GM19025 (cell line): ENCODE results near the gene C1S.
A peak's percentile ranks its signal among the peaks of the same experiment; 100 is the strongest.
"Not testable (repeated sequence)": the region's sequence is repeated elsewhere in the genome, so short reads cannot be mapped to it uniquely, and the experiment has no call there.

Experiments
- ATAC-seq: cut with Tn5 transposase; IDR thresholded peaks from one replicate; pipeline ENCODE4 v1.9.1; 2021; ENCODE audit warnings: mild to moderate bottlenecking, low read depth, moderate library complexity; ENCODE audit not compliant: unreplicated experiment

Gene C1S

DNA sequence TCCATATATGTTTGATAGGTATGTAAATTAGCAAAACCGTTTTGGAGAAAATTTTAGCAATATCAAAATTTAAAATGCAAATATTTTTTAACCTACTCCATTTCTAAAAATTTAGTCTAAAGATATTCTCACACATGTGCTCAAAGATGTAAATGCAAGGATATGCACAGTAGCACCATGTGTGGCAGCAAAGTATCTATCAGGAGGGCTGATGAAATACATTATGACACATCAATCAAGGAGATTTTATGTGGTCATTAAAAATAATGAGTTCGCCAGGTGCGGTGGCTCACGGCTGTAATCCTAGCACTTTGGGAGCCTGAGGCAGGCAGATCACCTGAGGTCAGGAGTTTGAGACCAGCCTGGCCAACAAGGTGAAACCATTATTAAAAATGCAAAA, 39.7 kb downstream of the C1S start:
- no peak for ATAC-seq

DNA sequence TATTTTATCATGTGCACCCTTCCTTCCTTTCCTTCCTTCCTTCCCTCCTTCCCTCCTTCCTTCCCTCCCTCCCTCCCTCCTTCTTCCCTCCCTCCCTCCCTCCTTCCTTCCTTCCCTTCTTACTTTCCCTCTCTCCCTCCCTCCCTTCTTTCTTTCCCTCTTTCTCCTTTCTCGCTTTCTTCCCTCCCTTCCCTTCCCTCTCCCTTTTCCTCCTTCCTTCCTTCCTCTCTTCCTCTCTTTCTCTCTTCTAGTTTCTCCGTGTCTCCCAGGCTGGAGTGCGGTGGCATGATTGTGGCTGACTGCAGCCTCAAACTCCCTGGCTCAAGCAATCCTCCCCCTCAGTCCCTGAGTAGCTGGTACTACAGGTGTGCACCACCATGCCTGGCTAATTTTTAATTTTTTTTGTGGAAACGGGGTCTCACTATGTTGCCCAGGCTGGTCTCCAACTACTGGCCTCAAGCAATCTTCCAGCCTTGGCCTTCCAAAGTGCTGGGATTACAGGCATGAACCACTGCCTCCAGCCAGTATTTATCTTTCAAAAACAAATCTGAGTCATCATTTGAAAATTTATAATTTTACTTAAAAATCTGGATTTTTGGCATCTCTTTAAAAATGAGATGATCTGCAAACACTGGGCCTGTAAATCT, 40.7 kb downstream of the C1S start:
- no peak for ATAC-seq

DNA sequence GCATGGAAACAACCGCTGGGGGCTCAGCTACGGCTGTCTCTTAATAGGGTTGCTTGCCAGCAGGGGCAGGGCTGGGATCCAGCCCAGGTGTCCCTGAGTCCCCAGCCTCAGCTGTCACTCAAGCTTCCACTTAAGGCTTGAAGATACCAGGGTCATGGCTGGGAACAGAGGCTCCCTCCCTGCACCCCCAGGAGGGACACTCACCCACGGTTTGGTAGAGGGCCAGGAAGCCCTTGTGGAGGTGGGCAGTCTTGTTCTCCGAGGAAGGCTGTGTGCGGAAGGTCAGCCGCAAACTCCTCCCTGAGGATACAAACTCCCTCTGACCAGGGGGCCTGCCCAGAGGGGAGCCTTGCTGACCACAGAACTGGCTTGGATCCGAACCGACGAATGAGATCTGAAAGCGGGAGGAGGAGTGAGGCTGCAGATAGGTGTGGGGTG, 41.2 kb downstream of the C1S start:
- no peak for ATAC-seq

DNA sequence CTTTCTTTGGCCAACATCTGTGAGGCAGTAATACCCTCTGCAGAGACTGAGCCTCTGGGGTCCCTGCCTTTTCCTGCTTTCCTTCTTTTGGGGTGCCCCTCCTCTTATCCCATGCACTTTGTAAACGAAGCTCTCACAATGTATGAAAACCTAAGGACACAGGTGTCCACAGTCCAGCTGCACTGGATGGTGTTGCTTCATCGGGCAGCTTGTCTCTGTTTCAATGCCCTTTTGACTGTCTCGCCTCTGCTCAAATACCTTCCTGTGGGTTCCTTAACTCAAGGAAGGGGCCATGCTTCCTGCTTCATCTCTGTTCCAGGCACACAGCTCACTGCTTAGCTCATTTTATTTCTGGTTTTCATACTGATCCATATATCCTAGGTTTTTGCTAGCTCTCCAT, 42.1 kb downstream of the C1S start:
- no peak for ATAC-seq

DNA sequence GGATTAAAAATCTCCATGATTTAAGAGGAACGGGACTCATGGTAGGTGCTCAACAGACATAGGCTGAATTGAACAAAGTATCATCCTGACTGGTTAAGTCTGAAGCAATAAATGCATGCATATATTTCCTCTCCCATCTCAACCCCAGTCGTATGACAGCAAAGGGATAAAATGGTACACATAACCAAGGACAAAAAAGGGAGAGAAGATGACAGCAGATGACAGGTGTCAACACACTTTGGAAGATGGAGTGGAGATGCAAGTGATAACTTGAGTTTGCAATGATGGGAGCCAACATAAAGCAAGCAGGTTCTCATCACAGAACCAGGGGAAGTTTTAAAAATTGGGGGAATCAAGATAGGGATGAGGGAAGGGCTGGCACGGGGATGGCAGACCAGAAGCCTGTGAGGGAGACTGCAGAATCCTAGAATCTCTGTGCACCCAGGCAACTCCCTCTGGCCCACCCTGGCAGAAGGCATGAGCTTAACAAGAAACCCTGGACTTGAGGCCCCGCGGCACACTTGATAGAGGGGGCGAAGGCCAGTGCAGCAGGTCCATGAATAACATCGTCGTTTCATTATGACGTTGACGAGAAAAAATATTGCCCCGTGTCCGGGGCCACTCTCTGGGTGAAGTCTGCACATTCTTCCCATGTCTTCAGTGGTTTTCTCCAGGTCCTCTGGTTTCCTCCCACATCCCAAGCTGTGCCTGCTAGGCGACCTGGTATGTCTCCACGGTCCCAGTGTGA, 43.5 kb downstream of the C1S start:
- ATAC-seq = no peak

GRCh38 chr12:7106082-7106481, 45.6 kb downstream of the C1S start:
- no peak for ATAC-seq

DNA sequence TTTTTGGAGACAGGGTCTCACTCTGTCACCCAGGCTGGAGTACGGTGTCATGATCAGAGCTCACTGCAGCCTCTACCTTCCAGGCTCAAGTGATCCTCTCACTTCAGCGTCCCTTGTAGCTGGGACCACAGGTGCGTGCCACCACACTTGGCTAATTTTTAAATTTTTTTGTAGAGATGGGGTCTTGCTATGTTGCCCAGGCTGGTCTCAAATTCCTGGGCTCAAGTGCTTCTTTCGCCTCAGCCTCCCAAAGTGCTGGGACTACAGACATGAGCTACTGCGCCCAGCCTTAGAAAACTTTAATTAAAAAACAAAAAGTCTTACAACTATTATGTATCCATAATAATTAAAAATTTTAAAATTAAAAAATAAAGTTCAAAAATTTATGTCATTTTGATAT, 46.7 kb downstream of the C1S start:
- ATAC-seq = not testable (repeated sequence)

- no peak for ATAC-seq
These were observed 47.1 kb downstream of the C1S start for GRCh38 chr12:7107636-7108002.

DNA sequence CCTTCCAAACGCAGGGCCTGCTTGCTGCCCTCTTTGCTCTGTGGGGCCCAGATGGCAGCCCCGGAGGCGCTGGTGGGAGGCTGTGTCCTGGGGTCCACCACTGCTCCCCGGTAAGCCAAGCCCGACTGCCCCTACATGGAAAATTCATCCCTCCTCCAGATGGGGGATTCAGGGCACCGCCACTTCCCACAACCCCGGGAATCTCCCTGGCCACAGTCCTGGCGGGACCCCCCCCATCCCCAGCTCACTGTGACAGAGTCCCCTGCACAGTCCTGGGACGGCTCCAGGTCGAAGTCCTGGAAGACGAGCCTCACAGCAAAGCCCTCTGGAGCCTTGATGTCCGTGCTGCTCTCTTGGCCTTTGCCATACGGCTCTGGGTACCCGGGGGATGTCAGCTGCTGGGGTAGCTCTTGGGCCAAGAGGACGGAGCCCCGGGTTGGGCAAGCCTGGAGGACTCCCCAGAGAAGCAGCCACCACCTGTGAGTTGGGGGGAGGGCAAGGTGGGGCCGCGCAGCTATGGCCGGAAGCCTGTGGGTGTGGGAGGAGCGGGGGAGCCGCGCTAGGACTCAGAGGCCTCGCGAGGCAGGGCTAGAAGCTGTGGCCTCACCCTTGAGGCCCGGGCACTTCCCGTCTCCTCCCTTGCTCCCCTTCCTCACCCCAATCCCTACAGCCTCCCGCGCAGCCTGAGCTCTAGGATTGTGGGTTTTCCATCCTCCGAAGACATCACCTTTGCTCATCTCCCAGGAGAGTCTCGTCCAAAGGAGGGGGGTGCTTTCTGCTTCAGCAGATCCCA, 47.7 kb downstream of the C1S start:
- peak; percentile 89 for ATAC-seq

DNA sequence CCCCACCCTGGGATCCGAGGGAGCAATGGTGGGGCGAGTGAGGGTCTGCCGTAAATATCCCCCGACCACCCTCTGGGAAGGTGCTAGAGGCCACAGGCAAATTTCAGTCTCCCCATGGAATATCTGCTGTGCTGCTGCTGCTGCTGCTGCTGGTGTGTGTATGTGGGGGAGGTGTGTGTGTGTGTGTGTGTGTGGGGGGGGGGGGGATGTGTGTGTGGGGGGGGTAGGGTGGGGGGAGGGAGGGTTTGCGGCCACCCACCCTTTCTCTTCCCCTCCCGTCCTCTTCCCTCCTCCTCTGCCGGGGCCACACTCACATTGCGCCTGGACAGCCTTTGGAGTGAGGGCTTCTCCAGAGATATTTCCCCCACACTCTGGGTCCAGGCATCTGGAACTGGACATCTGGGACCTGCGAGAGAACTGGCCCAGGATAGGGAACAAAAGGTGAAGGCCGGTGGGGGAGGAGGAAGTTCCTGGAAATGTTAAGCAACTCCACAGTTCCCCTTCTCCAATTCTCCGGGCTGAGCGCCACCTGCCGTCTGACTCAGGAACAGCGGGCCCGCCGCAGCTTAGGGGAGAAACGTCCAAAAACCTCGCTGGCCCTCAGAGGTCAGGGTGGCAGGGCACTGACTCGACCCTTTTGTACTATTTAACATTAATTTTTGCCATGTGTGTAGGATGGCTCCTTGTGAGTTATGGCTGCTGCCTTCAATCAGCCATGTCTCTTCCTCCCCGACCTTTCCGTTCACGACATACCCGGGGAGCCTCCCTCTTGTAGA, 48.5 kb downstream of the C1S start, which contains the start of gene C1RL:
C1RL (minus strand) TSS at position 419 of the 776 bp plus-strand sequence; CDS start at position 385, 34 bp downstream.
- ATAC-seq = no peak

DNA sequence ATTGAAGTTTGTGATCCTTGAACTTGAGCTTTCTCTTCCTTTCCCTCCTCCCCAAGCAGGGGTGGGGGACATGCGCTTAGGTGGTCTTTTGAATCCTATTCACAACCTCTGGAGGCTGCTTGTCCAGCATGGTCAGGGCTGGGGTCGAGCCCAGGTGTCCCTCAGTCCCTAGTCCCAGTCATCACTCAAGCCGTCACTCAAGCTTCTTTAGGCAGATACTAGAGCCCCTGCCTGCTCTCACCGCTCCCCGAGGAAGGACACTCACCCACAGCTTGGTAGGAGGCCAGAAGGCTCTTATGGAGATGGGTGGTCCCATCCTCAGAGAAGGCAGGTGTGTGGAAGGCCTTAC, 49.0 kb downstream of the C1S start:
- no peak for ATAC-seq

DNA sequence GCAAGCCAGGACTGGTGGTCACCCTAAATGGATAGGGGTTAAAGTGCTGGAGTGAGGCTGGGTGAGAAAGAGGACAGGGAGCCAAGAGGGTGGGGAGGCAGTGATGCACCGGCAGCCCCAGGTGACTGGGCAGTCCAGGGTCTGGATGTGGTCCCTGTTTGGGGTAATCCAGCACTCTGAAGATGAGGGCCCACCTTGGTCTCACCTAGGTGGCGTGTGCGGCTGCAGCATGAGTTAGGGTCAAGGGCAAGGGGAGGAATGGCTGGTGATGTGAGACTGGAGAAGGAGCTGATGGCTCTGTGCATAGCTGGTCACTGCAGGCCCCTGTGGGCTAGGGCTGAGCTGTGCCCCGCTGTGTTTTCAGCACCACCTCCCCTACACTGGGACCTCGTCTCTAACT, 50.1 kb downstream of the C1S start:
- no peak for ATAC-seq

DNA sequence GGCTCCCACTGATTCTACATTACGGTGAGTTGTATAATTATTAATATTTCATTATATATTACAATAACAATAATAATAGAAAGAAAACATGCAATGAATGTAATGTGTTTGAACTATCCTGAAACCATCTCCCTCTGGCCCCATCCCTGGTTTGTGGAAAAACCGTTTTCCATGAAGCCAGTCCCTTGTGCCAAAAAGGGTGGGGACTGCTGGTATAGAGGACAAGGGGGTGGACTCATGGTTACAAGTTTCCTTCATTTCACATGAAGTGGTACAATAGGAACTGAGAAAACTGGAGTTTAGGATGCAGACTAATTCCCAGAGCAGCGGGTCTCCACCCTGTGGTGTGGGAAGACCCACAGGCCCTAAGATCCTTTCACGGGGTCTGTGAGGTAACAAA, 51.5 kb downstream of the C1S start:
- no peak for ATAC-seq

DNA sequence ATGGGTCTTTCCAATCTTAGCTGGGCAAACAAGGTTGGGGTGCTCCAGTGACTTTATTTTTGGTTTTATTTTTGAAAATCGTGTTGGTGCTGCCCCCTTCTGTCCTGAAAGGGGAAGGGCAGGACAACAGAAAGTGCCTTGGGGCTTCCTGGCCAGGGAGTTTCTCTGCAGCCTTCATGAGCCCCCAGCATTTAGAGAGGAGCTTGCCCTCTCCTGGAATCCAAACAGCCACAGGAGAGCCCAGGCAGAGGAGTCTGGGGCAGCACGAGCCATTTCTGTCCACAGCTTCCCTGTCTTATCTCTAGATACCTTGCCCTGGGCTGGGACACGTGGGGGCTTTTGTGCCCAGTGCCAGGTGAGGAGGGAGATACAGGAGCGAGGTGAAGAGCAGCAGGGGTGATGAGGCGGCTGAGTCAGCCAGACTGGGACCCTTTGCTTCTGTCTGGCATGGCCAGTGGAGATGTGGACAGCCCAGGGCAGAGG, 52.9 kb downstream of the C1S start:
- ATAC-seq = no peak

DNA sequence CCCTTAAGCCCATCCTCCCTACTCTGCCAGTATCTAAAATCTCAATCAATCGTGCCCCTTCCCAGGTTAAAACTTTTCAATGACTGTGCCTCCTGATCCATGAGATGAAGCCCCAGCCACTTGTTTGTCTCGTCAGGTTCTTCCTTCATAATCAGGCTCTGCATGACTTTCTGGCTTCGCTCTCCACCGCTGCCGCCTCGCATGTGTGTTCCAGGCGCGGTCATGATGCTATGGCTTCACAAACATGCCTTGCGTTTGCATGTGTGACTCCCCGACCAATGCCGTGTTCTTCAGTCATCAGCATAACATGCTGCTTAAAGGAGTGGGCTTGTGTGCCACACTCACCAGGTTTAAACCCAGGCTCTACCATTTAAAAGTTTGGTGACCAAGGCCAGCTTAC, 53.5 kb downstream of the C1S start:
- ATAC-seq = no peak

- ATAC-seq = no peak
These were observed 54.3 kb downstream of the C1S start for GRCh38 chr12:7114851-7115250.

DNA sequence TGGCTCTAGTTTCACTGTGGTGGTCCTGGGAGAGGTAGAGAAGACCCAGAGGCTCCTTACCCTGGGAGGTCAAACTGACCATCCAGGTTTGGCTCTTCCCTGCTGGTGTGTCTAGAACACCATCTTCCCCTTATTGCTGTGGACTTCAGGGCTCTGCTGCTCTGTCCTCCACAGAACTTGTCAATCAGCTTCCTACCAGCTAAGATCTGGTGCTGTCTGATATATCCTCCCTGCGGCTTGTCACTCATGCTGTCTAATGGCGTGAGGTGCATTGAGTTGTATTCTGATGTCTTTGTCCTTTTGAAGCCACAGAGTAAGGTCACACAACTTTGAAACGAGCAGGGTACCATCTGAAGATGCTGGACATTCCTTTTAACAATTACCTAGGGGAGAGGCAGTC, 55.7 kb downstream of the C1S start:
- ATAC-seq = no peak

- no peak for ATAC-seq
These were observed 56.4 kb downstream of the C1S start for GRCh38 chr12:7116916-7117315.

GRCh38 chr12:7117670-7118069, 57.2 kb downstream of the C1S start:
- no peak for ATAC-seq

GRCh38 chr12:7118881-7119280, 58.4 kb downstream of the C1S start:
- ATAC-seq = no peak

GRCh38 chr12:7120166-7120565, 59.6 kb downstream of the C1S start:
- no peak for ATAC-seq
